GM21423 (cell line): ENCODE data around the gene PRL.
A peak's percentile ranks its signal among the peaks of the same experiment; 100 is the strongest.

Experiments
- ATAC-seq: cut with Tn5 transposase; IDR thresholded peaks from one replicate; pipeline ENCODE4 v1.9.1; 2021; ENCODE audit warnings: mild to moderate bottlenecking, moderate library complexity; ENCODE audit not compliant: unreplicated experiment

PRL gene

DNA sequence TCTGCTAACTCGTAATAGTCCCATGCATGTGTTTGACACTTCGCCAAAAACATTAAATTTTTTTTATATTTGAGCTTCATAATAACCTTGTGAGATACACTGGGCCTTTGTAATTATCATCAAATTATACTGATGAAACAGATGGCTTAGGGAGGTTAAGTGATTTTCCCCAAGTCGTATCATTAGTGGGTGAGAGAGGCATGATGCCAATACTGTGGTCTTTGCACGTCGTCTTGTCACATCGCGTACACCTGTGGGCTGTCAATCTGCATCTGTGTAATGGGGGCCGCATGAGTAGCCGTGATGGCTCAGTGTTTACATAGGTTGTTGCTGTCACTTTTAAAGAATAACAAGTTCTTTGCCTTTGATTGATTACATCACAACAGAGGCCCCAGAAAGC lies 1.7 kb downstream of the PRL start:
- no peak for ATAC-seq

DNA sequence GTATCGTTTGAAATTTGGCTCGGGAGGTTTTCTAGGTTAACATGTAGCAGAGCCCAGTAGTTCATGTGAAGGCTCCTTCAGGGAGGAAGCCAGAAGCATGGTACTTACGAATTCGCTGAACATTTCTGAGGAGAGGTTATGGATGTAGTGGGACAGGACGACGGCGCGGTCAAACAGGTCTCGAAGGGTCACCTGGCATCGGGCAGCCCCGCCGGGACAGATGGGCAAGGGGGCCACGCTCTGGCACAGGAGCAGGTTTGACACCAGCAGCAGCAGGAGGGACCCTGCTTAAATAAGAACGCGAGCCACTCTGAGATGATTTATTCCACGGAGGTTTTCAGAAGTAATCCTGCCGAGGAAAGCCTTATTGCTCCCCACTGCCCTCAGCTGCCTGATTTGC lies 2.5 kb downstream of the PRL start:
- no peak for ATAC-seq

DNA sequence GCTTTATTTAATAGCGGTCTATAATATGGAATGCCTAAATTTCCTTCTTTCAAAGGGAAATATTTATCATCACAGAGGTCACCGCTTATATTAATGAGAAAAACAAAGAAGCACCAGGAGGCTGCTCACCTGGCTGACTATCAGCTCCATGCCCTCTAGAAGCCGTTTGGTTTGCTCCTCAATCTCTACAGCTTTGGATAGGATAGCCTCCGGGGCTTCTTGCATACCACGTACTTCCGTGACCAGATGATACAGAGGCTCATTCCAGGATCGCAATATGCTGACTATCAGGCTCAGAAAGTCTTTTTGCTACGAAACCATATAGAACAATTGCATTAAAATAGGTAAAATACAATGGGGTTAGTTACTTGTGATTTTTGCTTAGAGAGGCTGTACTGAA lies 6.8 kb downstream of the PRL start:
- no peak for ATAC-seq

DNA sequence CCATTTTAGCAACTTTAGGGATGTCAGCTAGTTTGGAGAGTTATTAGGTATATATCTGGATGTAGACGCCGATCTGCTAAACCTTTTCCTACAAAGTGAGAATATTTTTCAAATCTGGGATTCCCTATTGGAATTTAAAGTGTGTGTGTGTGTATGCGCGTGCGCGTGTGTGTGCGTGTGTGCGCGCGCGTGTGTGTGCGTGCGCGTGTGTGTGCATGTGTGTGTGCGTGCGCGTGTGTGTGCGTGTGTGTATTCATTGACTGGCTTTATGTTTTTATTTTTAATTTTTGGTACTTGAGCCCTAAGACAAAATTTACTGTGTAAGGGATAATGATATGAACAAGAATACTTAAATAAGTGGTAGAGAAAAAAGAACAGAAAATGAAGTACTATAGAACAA lies 8.1 kb downstream of the PRL start:
- no peak for ATAC-seq

DNA sequence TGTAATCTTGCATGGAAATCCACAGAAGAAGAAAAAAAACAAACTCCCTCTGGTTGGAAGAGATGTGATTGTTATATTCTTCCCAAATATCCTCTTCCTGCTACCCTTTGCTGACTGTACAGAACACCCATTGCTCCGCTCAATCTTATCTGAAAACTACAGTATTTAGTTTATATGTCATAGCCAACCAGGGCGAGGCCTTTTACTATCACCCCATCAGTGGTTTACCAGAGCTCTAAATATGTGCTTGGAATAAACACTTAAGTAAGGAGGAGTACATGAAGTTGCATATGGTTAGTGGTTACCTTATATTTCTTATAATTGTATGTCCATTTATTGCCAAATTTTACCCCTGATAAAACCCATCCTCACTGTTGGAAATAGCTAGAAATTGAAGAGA lies 12.2 kb downstream of the PRL start:
- no peak for ATAC-seq

DNA sequence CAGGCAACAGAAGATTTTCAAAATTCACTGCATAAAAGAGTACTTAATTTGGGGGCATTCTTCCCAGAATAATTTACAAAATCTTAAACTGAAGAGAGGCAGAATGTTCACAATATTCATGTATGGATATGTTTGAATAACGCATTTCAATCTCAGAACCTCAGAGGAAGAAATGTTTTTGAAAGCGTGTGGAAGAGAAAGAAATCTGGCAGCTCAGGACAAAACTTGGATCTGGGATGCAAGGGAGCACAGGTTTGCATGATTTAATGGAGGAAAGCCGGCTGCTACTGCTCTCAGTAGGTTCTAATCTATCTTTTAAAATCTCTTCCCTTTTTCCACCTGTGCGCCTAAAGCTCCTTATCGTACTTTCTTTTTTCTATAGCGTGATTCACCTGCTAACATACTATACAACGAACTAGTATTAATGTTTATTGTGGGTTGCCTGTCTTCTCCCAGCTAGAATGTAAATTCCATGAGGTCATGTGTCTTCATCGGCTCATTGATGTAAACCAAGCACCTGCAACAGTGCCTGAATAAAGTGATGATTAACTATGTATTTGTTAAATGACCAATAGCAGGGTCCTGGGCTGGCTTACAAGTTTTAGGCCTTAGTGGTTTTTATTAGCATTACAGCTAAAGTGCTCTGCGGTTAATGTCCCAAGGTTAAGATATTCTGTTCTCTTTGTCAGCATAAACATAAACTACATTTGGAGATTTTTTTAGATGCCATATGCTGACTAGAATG lies 15.3 kb downstream of the PRL start:
- no peak for ATAC-seq

DNA sequence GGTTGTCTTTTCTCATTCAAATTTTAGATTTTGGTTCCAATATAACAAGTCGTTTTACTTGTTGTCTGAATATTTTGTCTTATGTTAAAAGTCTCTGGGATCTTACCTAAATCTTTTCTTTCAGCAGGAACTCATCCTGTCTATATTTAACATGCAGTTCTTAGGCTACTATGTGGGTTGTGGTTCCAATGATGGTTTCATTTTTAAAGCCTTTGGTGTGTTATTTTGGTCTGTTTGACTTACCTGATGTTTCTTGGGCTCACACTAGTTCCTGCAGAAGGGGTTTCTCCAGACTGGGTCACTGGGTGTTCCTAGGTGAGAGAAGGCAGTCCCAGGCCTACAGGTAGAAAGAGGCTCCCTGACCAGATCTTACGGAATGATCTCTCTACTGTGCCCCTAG lies 17.4 kb downstream of the PRL start:
- no peak for ATAC-seq

DNA sequence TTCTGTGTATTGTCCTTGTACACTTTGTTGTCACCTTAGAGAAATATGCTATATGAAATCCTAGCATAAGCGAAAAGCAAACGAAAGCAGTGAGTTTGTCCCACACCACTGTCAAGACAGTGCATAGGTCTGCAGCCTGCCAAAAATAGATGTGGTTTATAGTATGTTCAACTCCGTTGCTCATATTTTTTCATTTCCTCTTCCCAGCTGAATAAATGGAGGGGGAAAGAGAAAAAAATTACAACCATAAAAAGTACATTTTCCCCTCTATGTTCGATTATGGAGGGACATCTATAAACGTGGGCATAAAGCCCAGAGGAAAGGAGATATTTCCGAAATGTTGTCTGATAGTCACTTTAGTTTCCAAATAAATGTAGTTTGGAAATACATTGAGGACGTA lies 25.8 kb downstream of the PRL start:
- ATAC-seq = peak; percentile 79

DNA sequence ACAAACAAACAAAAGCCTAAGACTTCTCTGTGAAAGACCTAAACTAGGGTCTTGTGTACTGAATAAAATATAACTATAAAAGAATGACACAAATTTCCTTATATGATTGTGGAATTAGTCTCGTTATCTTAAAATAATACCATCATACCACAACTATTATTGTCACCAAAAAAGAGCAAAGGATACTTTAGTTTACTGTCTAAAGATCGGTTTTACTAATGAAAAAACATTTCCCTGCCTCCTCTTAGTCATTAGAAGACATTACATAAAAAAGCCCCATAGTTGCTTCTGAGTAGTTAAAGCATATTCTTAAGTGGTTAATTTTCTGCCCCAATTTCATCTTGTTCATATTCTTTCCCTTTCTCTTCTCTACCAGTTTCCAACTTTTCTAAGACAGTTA lies 33.1 kb downstream of the PRL start:
- no peak for ATAC-seq

DNA sequence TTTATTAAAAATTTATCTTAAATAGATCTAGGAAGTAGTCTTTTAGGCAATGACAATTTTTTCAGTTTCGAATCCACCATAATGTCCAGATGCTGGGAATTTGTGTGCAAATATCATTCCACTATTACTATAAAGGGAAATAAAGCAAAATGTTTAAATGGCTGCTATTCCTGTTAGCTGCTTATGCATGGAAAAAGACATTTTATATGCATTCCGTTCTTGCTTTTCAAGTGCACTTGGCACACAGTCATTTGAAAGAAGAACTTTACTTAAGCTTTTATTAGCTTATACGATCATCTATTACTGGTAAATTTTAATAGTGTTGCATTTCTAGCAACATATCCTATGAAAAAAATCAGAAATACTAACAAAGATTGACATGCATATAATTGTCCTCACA lies 42.0 kb downstream of the PRL start:
- no peak for ATAC-seq

DNA sequence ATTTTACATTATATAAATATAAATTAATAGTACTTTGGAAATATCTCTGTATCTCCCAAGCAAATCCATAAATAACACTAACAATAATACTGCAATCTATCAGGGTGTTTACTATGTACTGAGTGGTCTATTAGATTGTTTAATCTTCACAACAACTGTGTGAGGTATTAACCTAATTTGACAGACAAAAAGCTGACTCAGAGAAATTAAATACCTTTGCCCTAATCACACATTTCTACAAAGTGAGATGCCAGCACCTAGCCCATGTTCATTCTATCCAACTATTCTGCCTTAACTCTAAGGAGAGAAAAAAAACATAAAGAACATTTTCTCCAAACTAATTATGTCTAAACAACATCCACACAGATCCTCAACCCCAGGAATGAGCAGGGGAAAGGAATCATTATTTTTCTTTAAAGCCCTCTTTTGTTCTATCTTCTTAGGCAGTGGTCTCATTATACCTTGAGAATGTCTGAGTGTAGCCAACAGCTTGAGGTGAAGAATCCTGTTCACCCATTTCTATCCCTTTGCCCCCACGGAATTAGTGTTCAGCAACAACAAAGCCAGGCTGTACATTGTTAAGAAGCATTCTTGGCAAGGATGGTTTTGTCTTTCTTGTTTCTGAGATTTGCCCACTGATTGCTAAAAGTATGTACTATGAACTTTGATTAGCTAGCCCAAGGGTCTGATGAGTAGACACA lies 42.7 kb downstream of the PRL start:
- no peak for ATAC-seq

DNA sequence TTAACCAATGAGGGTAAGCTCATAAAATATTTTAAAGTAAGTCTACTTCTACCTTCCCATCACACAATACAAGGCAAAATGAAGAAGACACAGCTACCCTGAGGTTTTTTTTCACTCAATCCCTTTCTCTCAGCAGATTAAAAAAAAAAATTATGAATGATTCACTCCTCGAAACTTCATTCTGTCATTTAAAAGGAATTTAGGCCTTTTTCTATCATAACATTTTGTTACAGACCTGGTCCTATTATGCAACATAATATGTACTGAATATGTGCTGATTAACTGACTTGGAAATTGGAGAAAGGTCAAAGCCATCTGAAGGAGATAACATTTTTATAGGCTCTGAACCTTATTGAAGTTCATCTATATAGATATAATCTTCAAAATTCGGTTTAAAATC lies 45.5 kb downstream of the PRL start:
- ATAC-seq = no peak

DNA sequence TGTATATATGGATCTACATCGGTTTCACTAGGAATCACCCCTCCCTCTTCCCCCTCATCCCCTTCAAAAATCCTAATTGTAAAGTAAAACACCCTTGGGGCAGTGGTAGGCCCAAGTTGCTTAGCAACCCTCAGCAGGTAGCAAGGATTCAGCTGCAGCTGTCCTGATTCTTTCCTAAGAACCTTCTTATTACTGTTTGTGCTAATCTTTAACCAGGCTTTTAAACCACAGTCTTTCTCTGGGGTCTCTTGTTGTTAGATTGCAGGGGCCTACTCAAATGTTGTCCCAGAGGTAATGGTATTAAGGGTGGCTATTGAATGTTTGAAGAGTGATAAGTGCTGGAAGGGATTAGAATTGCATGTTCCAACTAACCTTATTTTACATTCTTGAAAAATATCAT lies 46.4 kb downstream of the PRL start:
- no peak for ATAC-seq

DNA sequence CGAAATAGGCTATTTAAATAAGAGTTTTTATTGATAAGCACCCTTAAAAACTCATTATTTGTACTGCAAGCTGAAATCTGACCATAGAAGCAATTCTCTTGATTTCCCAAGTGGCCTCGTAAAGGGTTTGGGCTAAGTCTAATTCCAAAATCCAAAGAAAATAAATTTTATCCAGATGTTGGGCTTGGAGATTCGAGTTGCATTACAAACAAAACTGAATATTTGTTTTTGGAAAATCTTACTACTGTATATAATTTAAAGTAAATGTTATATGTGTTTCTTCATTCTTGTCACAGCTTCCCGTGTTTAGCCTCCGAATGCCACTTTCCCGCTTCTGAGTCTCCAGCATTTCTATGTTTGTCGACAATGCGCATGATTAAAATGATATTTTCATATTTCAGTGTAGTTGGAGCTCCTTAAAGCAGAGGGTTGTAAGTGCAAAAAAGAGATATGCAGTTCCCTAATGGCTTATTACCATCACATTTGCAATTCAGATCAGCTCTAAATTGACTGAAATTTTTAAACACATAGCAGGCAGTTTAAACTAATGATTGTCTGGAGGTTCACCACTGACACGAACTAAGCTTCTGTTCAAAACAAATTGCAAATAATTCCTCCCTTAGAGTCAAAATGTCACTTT lies 47.0 kb downstream of the PRL start:
- no peak for ATAC-seq

DNA sequence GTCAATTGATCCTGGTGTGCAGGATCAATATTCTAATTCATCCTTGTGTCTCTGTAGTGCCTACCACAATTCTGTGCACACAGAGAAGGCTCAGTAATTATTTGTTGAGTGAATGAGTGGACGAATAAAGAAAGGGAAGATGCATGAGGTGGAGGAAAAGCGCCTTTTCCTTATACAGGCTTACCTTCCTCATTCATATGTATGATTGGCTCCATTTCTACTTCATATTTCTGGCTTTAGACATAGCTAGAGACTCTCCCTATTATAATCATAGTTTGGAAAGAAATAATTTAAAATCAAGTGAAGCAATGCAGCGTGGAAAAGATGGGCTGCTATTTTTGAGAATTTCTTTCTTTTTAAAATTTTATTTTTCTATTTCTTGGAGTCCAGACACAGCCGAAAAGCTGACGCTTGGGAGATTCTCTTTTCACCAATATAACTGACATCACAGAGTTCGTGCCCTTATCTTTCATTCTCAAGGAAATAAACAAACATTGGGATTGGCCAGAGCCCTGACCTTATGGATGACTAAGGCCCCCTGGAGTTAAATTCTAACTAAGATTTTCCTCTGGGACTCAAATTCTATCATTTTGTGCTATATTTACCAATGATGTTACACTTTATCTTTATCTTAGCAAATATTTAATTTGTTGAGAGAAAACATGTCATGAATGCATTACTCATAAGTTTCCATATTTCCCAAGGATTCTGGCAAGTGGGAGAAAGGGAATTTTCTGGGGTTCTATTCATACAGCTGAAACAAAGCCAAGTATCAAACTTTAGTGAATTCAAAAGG lies 48.1 kb downstream of the PRL start:
- ATAC-seq = no peak

DNA sequence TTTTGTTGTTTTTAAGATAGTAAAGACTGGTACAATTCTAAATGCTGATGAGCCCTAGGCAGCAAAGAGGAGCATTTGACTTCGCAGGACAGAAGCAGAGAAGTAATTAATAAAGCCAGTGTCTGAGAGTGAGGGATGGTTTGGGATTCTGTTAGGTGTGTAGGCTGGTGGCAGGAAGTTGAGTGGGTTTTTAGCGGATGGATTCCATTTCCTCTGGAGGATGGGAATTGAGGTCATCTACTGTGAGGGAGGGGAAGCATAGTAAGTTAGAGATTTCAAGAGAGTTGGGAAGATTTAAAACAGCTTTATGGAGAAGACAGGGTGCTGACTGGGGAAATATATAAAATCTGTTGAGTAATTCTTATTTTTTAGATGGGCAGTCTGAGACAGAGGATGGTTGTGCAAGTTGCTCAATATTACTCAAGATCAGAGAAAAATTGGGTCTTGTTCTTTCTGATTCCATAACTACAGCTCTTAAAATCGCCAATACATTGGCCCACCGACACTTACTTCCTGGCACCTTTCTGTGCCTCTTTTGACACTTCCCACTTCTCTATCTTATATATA lies 48.8 kb downstream of the PRL start:
- ATAC-seq = no peak

DNA sequence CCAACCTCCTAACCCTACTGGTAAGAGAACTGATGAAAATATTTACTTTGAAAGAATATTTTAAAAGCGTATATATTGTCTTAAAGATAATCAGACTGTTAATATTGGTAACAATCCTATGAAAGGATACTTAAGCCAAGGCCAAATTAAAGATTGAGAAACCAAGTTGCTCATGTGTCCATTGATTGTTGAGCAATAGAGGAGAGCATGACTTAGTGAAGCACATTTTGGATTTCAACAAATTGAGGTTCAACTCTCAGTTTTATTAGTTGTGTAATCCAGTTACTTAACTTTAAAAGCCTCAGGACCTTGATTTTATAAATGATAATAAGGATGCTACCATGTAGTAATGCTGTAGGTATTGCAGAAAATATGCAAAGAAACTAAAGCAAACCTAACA lies 56.8 kb downstream of the PRL start:
- ATAC-seq = no peak

DNA sequence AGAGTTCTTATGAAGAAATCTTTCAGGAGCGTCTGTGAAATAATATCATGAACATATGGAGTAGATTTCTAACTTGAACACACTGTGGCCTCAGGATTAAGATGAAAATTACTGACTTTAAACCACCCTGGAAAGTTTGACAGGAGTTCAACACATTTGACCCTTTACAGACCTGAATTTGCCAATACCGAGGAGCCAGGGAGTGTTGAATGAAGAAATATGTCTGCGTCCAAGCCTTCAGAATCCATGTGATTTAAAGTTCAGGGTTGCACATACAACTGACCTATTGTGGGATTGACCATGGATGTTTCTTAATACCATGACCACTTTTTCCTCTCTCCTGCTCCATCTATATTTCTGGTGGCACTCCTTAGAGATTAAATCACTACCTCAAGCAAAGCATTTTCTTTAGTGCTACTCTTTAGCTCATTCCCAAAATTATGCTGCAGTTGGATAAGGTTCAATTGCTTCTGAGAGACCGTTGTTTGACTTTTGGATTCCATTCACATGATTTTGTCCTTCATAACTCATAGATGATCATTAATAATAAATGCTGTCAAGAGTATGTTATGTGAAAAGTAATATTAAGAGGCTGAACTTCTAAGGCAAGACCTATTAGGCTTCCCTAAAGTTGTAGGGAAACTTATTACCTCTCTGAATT lies 57.4 kb downstream of the PRL start:
- ATAC-seq = no peak

DNA sequence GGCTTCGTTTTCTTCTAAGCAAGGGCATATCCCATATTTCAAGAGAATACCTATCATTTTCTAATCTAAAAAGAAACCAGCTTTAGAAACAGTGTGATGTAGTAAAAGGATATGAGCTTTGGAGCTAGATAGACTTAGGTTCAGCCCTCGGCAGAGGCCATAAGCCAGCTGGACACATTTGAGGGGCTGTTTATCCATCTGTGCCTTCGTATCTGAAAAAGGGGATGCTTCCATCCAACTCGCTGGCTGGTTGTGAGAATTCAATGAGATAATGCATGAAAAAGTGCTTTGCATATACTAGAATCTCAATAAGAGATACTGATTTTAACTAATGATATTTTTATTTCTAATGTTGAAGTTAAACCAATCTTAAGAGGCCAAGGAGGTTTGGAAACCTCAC lies 58.0 kb downstream of the PRL start:
- ATAC-seq = no peak

DNA sequence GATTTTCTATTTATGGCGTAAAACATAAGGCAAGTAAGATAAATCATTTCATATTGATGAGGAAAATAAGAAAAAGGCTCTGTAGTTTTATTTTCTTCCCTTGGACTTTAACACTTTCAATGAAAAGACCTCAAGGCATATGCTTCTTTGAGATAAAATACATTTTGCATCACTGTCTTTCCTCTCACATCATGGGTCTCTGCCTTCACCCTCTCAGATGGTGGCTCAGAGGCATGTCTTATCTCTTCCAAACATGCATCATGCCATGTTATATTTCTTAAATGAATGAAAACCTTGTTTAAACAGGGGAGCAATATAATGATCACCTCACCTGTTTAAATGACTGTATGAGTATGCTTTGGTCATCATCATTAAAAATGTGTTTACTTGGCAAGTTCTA lies 59.3 kb downstream of the PRL start:
- no peak for ATAC-seq
